Prostate gland (tissue), 2 donors: ENCODE measurements around the gene SLC25A31. TPM values are rescaled to one million over a fixed set of nuclear protein-coding genes. Genes with fewer than 3 reads are reported as not detected.

Source experiments
- DNase-seq: peaks from one replicate; pipeline ENCODE4 v3.0.0-alpha.2; 2019; ENCODE audit warnings: low spot score
- H3K27ac ChIP-seq, 2 donors: fragments of 200-600 bp; sonication (generic); 2 replicates each; pipeline ENCODE4 v1.5.1; 2017 to 2019
- H3K27me3 ChIP-seq: fragments of 200-600 bp; sonication (generic); replicated peaks from 2 replicates; pipeline ENCODE4 v1.5.1; 2019; ENCODE audit not compliant: insufficient read depth
- H3K36me3 ChIP-seq, 2 donors: fragments of 200-600 bp; sonication (generic); 1 replicate in 1 of 2; 2 replicates in 1 of 2; pipeline versions ENCODE4 v1.5.1 to v1.8.1; 2017 to 2019
- H3K4me1 ChIP-seq: fragments of 200-600 bp; sonication (generic); replicated peaks from 2 replicates; pipeline ENCODE4 v1.5.1; 2019
- H3K4me3 ChIP-seq, 2 donors: fragments of 200-600 bp; sonication (generic); 2 replicates each; pipeline ENCODE4 v1.5.1; 2017 to 2019
- H3K9me3 ChIP-seq: fragments of 200-600 bp; sonication (generic); 2 replicates; pipeline ENCODE4 v1.5.1; 2017
- POLR2A ChIP-seq: fragments of 450-650 bp; IDR thresholded peaks from one replicate; pipeline ENCODE4 v1.6.1; 2016; ENCODE audit warnings: antibody characterized with exemption, mild to moderate bottlenecking
- POLR2AphosphoS5 ChIP-seq: sonication (generic); formaldehyde crosslinking; IDR thresholded peaks from one replicate; pipeline ENCODE4 v1.6.1; 2017; ENCODE audit warnings: antibody characterized with exemption
- WGBS: methylation state at CpG from one replicate; pipeline ENCODE4 v1.1.5; 2018; 5-methylcytosine and 5-hydroxymethylcytosine counted together
- intact Hi-C: fragments of 100-400 bp; cut with DNase I; formaldehyde crosslinking; loops from one replicate; pipeline ENCODE4 v1.14.2; 2022
- total RNA-seq, 2 donors: library from RNA; depleted of rRNA; stranded (reverse); fragments of >200 nt; gene quantifications; one replicate each; pipeline ENCODE4 v1.1.0, GENCODE V29; 2016
- TF ChIP-seq, protein P1 (sequence below), 4 experiments: fragments of 200-600 bp in 2 of 4; fragments of 450-650 bp in 2 of 4; sonication (generic) in 2 of 4; IDR thresholded peaks; 1 replicate in 3 of 4; 2 replicates in 1 of 4; pipeline ENCODE4 v1.5.1; 2016 to 2019; ENCODE audit warnings: antibody characterized with exemption in 4 of 4, mild to moderate bottlenecking in 2 of 4, moderate library complexity in 2 of 4

SLC25A31 gene
- total RNA-seq, 2 donors from 2014 or later: 7.7 TPM; not detected in 1

DNA sequence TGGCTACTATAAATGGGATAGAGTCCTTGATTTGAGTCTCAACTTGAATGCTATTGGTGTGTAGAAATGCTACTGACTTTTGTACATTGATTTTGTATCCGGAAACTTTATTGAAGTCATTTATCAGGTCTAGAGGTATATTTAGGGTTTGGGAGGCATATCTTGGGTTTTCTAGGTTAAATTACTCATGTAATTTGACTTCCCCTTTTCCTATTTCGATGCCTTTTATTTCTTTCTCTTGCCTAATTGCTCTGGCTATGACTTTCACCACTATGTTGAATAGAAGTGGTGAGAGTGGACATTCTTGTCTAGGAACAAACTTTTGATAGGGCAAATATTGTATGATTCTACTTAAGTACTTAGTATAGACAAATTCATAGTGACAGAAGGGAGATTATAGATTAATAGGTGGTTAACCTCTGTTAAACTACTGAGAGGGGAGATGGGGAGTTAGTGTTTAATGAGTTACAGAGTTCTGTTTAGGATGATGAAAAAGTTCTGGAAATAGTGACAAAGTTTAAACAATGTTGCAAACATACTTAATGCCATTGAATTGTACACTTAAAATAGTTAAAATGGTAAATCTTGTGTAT, 29.1 kb downstream of the SLC25A31 start:
- no peaks in the 10 kb centered on the region for H3K27me3 ChIP-seq
- no peak overlapping the region for H3K4me3 ChIP-seq
- no peak overlapping the region for H3K27ac ChIP-seq
- TF ChIP-seq POLR2AphosphoS5: no peak
- no peak for TF ChIP-seq POLR2A
- TF ChIP-seq, protein P1, sequence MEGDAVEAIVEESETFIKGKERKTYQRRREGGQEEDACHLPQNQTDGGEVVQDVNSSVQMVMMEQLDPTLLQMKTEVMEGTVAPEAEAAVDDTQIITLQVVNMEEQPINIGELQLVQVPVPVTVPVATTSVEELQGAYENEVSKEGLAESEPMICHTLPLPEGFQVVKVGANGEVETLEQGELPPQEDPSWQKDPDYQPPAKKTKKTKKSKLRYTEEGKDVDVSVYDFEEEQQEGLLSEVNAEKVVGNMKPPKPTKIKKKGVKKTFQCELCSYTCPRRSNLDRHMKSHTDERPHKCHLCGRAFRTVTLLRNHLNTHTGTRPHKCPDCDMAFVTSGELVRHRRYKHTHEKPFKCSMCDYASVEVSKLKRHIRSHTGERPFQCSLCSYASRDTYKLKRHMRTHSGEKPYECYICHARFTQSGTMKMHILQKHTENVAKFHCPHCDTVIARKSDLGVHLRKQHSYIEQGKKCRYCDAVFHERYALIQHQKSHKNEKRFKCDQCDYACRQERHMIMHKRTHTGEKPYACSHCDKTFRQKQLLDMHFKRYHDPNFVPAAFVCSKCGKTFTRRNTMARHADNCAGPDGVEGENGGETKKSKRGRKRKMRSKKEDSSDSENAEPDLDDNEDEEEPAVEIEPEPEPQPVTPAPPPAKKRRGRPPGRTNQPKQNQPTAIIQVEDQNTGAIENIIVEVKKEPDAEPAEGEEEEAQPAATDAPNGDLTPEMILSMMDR (IDR thresholded peaks at IDR 0.05): no peak
- H3K9me3 ChIP-seq: no peaks in the 10 kb centered on the region
- H3K36me3 ChIP-seq: no peaks in the 10 kb centered on the region
- H3K4me1 ChIP-seq: no peaks in the 10 kb centered on the region
- WGBS: 85% methylated on average over 2 of the region's 2 CpGs
- DNase-seq: no peak
- intact Hi-C loops: no loop called here

DNA sequence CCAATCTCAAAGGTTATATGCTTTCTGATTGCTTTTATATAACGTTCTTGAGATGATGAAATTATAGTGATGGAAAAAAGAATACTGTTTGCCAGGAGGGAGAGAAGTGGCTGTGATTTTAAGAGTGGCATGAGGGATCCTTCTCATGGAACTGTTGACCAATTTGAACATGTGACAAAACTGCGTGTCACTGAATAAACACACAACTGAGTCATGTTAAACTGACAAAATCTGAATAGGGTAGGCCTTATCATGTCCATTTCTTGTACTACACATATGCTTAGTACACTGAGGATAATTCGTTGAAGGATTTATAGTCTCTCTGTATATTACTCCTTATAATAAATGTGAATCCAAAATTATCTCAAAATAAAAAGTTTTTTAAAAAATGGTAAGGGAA, 29.7 kb downstream of the SLC25A31 start:
- no peak for DNase-seq
- no peak overlapping the region for H3K4me3 ChIP-seq
- TF ChIP-seq POLR2AphosphoS5: no peak
- TF ChIP-seq, protein P1 (IDR thresholded peaks at IDR 0.05): no peak
- no peak for TF ChIP-seq POLR2A
- WGBS: 66% methylated on average over 3 of the region's 3 CpGs
- no peaks in the 10 kb centered on the region for H3K36me3 ChIP-seq
- H3K27ac ChIP-seq: no peak overlapping the region
- H3K4me1 ChIP-seq: no peaks in the 10 kb centered on the region
- no peaks in the 10 kb centered on the region for H3K27me3 ChIP-seq
- intact Hi-C loops: no loop called here
- H3K9me3 ChIP-seq: no peaks in the 10 kb centered on the region

DNA sequence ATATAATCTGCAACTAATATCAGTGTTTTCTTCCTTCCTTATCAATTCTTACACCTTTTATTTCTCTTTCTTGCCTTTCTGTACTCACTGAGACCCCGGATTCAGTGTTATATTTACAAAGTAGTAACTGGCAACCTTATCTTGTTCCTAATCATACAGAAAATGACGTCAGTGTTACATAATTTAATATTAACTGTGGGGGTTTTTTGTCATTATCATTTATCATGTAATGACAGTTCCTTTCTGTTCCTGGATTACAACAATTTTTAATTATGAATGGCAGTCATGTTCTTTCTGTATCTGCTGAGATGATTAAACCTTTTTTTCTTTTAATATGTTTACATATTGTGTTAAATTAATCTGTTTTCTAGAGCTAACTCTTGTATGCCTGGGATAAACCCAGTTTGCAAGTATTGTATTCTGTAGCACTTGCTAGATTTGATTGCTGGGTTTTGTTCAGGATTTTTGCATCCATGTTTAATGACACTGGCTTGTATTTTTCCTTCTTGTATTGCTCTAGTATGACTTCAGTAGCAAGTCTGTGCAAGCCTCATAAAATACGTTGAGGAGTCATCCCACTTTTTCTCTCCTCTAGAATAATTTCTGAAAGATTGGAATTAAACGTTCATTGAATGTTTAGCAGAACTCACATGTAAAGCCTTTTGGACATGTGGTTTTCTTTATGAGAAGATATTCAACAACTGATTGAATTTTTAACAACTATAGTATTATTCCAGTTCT, 41.5 kb downstream of the SLC25A31 start:
- no peaks in the 10 kb centered on the region for H3K4me1 ChIP-seq
- H3K27me3 ChIP-seq: no peaks in the 10 kb centered on the region
- no peak overlapping the region for H3K4me3 ChIP-seq
- intact Hi-C loops: no loop called here
- WGBS: 27% methylated on average over 4 of the region's 4 CpGs
- H3K36me3 ChIP-seq: no peaks in the 10 kb centered on the region
- no peaks in the 10 kb centered on the region for H3K9me3 ChIP-seq
- H3K27ac ChIP-seq: no peak overlapping the region
- no peak for DNase-seq
- TF ChIP-seq, protein P1 (IDR thresholded peaks at IDR 0.05): no peak
- TF ChIP-seq POLR2AphosphoS5: no peak
- no peak for TF ChIP-seq POLR2A

DNA sequence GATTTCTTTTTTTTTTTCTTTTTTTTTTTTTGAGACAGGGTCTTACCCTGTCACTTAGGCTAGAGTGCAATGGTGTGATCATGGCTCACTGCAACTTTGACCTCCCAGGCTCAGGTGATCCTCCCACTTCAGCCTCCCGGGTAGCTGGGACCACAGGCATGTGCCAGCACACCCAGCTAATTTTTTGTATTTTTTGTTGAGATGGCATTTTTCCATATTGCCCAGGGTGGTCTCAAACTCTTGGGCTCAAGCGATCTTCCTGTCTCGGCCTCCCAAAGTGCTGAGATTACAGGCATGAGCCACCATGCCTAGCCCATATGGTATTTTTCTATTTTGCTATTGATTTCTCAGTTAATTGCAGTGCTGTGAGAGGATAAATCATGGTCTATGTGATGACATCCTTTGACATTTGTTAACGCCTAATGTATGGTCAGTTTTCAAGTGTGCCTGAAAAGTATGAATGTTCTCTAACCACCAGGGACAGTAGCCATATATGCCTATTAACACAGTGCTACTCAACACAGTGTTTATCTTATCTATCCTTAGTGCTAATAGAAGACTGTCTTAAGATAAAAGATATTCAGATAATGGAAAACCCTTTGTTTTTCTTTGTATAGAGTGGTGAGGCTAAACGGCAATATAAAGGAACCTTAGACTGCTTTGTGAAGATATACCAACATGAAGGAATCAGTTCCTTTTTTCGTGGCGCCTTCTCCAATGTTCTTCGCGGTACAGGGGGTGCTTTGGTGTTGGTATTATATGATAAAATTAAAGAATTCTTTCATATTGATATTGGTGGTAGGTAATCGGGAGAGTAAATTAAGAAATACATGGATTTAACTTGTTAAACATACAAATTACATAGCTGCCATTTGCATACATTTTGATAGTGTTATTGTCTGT, 42.8 kb downstream of the SLC25A31 start:
- Histone ChIP-seq H3K27ac (no peak overlapping the region), H3K36me3 (no peaks in the 10 kb centered on the region), H3K4me1 (no peaks in the 10 kb centered on the region), H3K9me3 (no peaks in the 10 kb centered on the region), H3K4me3 (no peak overlapping the region), H3K27me3 (no peaks in the 10 kb centered on the region)
- WGBS: 90% methylated on average over 10 of the region's 10 CpGs
- no peak for TF ChIP-seq POLR2AphosphoS5
- TF ChIP-seq, protein P1 (IDR thresholded peaks at IDR 0.05): no peak
- no peak for TF ChIP-seq POLR2A
- intact Hi-C loops: no loop called here
- no peak for DNase-seq
